HPDE6-E6E7 (cell line): ENCODE data around the gene PDK3.

ENCODE experiments used
- DNase-seq: peaks from one replicate; pipeline ENCODE4 v3.0.0; 2011; ENCODE audit warnings: missing footprints; ENCODE audit errors: extremely low spot score

The PDK3 gene

GRCh38 chrX:24553011-24553410 is 87.9 kb downstream of the PDK3 start:
- DNase-seq: no peak

- peak; percentile 2 for DNase-seq
Measured at GRCh38 chrX:24561121-24561520, 96.0 kb downstream of the PDK3 start.

- no peak for DNase-seq
Measured at GRCh38 chrX:24563291-24564010, 98.4 kb downstream of the PDK3 start.

DNA sequence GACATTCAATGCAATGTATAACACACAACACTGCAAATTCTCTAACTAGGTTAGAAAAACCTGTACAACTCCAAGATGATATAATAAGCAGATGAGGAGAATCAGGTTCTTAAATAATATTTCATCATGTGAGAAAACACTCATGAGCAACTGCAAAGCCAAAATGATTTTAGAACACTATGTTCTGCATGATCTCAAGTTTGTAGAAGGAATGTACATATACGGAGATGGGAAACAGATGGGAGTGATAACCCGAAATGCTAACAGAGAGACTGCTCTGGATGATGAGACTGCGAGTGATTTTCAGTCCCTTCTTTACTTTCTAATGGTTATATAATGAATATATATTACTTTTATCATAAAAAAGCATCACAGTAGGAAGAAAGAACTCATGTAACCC is 101.2 kb downstream of the PDK3 start:
- DNase-seq: no peak

- DNase-seq: no peak
Measured at GRCh38 chrX:24567169-24567568, 102.1 kb downstream of the PDK3 start.

DNA sequence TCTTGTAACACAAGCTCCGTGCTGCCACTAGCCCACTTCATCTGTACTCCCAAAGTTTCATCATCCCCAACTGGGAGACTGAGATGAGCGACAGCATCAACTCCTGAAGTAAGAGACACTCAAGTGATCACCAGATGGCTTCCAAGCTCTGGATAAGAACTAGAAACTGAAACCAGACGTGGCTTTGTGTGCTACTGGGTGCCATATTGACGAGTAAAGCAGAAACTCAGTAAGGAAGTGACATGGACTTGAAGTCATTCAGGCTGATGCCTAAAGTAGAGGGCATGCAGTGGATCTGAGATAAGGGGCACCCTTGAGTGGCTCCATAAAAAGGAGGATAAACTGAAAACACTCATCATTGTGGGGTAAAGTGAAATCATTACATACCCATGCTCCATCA is 109.7 kb downstream of the PDK3 start:
- no peak for DNase-seq

- DNase-seq: no peak
Measured at GRCh38 chrX:24575496-24575895, 110.4 kb downstream of the PDK3 start.

- no peak for DNase-seq
Measured at GRCh38 chrX:24577091-24577490, 112.0 kb downstream of the PDK3 start.
